Tibial artery (tissue), 4 donors: Measurements from ENCODE around the gene PLK1.

Experiments used
- DNase-seq, 2 donors: peaks; one replicate each; pipeline ENCODE4 v3.0.0-alpha.2; 2019
- H3K27ac ChIP-seq, 2 donors: fragments of 200-600 bp; sonication (generic) in 1 of 2; 1 replicate in 1 of 2; 2 replicates in 1 of 2; pipeline ENCODE4 v1.5.1; 2018 to 2019; ENCODE audit warnings: mild to moderate bottlenecking in 1 of 2
- H3K27me3 ChIP-seq, 2 donors: fragments of 200-600 bp; sonication (generic) in 1 of 2; one replicate each; pipeline versions ENCODE4 v1.5.1 to v1.6.0; 2016 to 2019
- H3K36me3 ChIP-seq, 3 donors: fragments of 200-600 bp; sonication (generic) in 2 of 3; one replicate each; pipeline ENCODE4 v1.5.1; 2016 to 2019; ENCODE audit warnings: mild to moderate bottlenecking in 2 of 3
- H3K4me1 ChIP-seq, 4 donors: fragments of 200-600 bp; sonication (generic) in 2 of 4; 1 replicate in 3 of 4; 2 replicates in 1 of 4; pipeline ENCODE4 v1.5.1; 2016 to 2019
- H3K4me3 ChIP-seq, 2 donors: fragments of 200-600 bp; sonication (generic) in 1 of 2; 1 replicate in 1 of 2; 2 replicates in 1 of 2; pipeline ENCODE4 v1.5.1; 2018 to 2019; ENCODE audit warnings: mild to moderate bottlenecking in 2 of 2
- H3K9me3 ChIP-seq, 3 donors: fragments of 200-600 bp; sonication (generic) in 1 of 3; one replicate each; pipeline ENCODE4 v1.5.1; 2016 to 2019
- CTCF ChIP-seq, 2 experiments: fragments of 200-600 bp in 1 of 2; fragments of 450-650 bp in 1 of 2; IDR thresholded peaks; one replicate each; pipeline ENCODE4 v1.5.1; 2017 to 2019; ENCODE audit warnings: antibody characterized with exemption in 2 of 2, mild to moderate bottlenecking in 1 of 2, moderate library complexity in 1 of 2
- intact Hi-C: fragments of 100-400 bp; cut with DNase I; formaldehyde crosslinking; loops from one replicate; pipeline ENCODE4 v1.15.0; 2023; ENCODE audit warnings: low total_unique reads

PLK1 gene

DNA sequence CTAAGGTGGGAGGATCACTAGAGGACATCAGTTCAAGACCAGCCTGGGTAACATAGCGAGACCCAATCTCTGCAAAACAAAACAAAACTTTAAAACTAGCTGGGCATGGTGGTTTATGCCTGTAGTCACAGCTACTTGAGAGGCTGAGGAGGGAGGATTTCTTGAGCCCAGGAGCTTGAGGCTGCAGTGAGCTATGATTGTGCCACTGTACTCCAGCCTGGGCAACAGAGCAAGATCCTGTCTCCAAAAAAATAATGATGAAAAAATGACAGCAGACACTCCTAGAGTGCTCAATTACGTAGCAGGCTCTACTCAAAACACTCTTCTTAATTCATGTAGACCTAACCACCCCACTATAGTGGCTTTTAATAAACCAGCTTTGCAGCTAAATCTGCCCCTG is 21.4 kb downstream of the PLK1 start:
- no peak for TF ChIP-seq CTCF (IDR thresholded peaks at IDR 0.05)
- H3K4me1 ChIP-seq = peaks cover 0 to 2% (median under 1%) of the 10 kb centered on the region in 4 donors
- intact Hi-C loops = no loop called here
- DNase-seq = no peak
- no peak overlapping the region for H3K27ac ChIP-seq
- H3K27me3 ChIP-seq = peaks cover 0 to 3% of the 10 kb centered on the region in 2 donors
- no peaks in the 10 kb centered on the region for H3K36me3 ChIP-seq
- no peaks in the 10 kb centered on the region for H3K9me3 ChIP-seq
- no peak overlapping the region for H3K4me3 ChIP-seq

DNA sequence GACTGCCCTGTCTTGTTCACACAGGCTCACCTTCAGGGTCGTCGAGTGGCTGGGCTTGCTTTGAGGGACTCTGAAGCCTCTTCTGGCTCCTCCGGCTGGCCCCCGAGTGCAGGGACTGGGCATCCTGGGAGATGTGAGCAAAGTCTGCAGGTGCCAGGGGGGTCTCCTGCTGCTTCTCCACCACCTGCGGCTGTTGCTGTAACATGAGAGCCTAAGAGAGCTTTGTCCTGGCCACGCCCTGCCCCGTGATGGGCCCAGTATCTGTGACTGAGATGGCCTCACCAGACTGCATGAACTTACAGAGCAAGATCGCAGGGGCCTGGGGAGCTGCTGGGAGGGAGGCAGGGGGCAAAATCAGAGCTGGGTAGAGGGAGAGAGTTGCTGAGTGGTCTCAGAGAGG is 21.8 kb downstream of the PLK1 start:
- H3K36me3 ChIP-seq = no peaks in the 10 kb centered on the region
- H3K4me3 ChIP-seq = no peak overlapping the region
- DNase-seq = no peak
- H3K27me3 ChIP-seq = peaks cover 0 to 6% of the 10 kb centered on the region in 2 donors
- no peaks in the 10 kb centered on the region for H3K9me3 ChIP-seq
- no peaks in the 10 kb centered on the region for H3K4me1 ChIP-seq
- TF ChIP-seq CTCF (IDR thresholded peaks at IDR 0.05) = no peak
- intact Hi-C loops = no loop called here
- H3K27ac ChIP-seq = no peak overlapping the region

DNA sequence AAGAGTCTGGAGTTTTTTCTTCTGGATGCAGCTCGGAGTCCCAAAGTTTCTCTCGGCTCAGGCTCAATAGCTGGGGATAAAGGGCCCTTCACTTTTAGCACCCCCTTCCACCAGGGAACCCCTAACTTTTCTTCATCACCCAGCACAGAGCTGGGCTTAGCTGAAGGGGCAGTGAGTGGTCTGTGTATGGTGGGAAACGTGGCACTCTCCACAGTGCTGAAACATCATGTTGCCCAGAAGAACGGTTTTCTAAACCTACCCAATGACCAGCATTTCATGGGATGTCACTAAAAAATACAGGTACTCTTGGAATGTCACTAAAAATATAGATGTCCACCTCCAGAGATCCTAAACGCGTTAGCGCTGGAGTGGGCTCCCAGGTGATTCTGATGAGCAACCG is 22.4 kb downstream of the PLK1 start:
- Histone ChIP-seq H3K4me1 (no peaks in the 10 kb centered on the region), H3K4me3 (no peak overlapping the region), H3K27ac (no peak overlapping the region), H3K9me3 (no peaks in the 10 kb centered on the region), H3K36me3 (no peaks in the 10 kb centered on the region), H3K27me3 (peaks cover 0 to 12% of the 10 kb centered on the region in 2 donors)
- TF ChIP-seq CTCF (IDR thresholded peaks at IDR 0.05) = no peak
- intact Hi-C loops = no loop called here
- DNase-seq = no peak

DNA sequence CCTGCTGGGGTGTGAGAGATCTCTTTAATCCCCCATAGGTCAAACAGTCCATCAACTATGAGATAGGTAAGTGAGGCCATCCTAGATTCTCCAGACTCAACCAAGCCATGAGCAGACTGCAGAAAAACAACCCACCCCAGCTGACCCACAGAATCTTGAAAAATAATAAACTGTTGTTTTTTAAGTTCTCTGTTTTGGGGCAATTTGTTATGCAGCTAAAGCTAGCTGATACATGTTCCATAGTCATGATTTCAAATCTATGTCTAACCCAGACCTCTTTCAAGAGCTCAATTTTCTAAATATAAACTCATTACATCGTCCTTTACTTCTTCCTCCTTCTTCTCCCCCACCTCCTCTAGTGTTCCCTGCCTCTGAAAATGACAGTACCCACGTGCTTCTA is 24.3 kb downstream of the PLK1 start:
- intact Hi-C loops = no loop called here
- H3K4me3 ChIP-seq = no peak overlapping the region
- H3K27ac ChIP-seq = no peak overlapping the region
- H3K4me1 ChIP-seq = no peaks in the 10 kb centered on the region
- no peaks in the 10 kb centered on the region for H3K36me3 ChIP-seq
- peaks cover 0 to 17% of the 10 kb centered on the region in 2 donors for H3K27me3 ChIP-seq
- TF ChIP-seq CTCF (IDR thresholded peaks at IDR 0.05) = no peak
- no peaks in the 10 kb centered on the region for H3K9me3 ChIP-seq
- no peak for DNase-seq

- H3K4me1 ChIP-seq = no peaks in the 10 kb centered on the region
- H3K4me3 ChIP-seq = no peak overlapping the region
- no peaks in the 10 kb centered on the region for H3K36me3 ChIP-seq
- no peak overlapping the region for H3K27ac ChIP-seq
- no peak for DNase-seq
- peaks cover 0 to 17% of the 10 kb centered on the region in 2 donors for H3K27me3 ChIP-seq
- intact Hi-C loops = no loop called here
- peaks cover 0 to 15% (median 8%) of the 10 kb centered on the region in 3 donors for H3K9me3 ChIP-seq
- no peak for TF ChIP-seq CTCF (IDR thresholded peaks at IDR 0.05)
These were observed 26.3 kb downstream of the PLK1 start for GRCh38 chr16:23704772-23705516.
